NCI-H82 (cell line): Measurements from ENCODE around the gene KLF13.

ENCODE experiments used
- DNase-seq: peaks from one replicate; lab custom pipeline; 2025; lab: John Stamatoyannopoulos, UW

KLF13 gene

GRCh38 chr15:31316135-31316795, 10.4 kb upstream of the KLF13 start:
- peak; percentile 59 for DNase-seq

- DNase-seq, result peak; percentile 66
These were observed 9.6 kb upstream of the KLF13 start for GRCh38 chr15:31317017-31317416.

- peak; percentile 82 for DNase-seq
These were observed 9.0 kb upstream of the KLF13 start for GRCh38 chr15:31317421-31318327.

GRCh38 chr15:31318429-31318828, 8.2 kb upstream of the KLF13 start:
- DNase-seq, result no peak

GRCh38 chr15:31320022-31320421, 6.6 kb upstream of the KLF13 start:
- peak; percentile 59 for DNase-seq

GRCh38 chr15:31321418-31321817, 5.2 kb upstream of the KLF13 start:
- no peak for DNase-seq

- DNase-seq, result no peak
These were observed 4.1 kb upstream of the KLF13 start for GRCh38 chr15:31322504-31322903.

GRCh38 chr15:31323627-31324026, 3.0 kb upstream of the KLF13 start:
- peak; percentile 68 for DNase-seq

- no peak for DNase-seq
These were observed 2.4 kb upstream of the KLF13 start for GRCh38 chr15:31324186-31324585.

- no peak for DNase-seq
These were observed 1.6 kb upstream of the KLF13 start for GRCh38 chr15:31324806-31325594.

GRCh38 chr15:31325595-31326155, 960 bp upstream of the KLF13 start:
- peak; percentile 73 for DNase-seq

GRCh38 chr15:31326875-31327668, 437 bp downstream of the KLF13 start:
- peak; percentile 50 for DNase-seq

GRCh38 chr15:31327669-31328427, 1.2 kb downstream of the KLF13 start:
- peak; percentile 69 for DNase-seq

- peak; percentile 32 for DNase-seq
These were observed 1.9 kb downstream of the KLF13 start for GRCh38 chr15:31328428-31328968.

GRCh38 chr15:31328969-31329639, 2.5 kb downstream of the KLF13 start:
- peak; percentile 54 for DNase-seq

- no peak for DNase-seq
These were observed 3.0 kb downstream of the KLF13 start for GRCh38 chr15:31329640-31330010.

GRCh38 chr15:31330111-31330785, 3.6 kb downstream of the KLF13 start:
- DNase-seq, result no peak

- DNase-seq, result no peak
These were observed 4.2 kb downstream of the KLF13 start for GRCh38 chr15:31330836-31331235.

GRCh38 chr15:31331389-31331788, 4.8 kb downstream of the KLF13 start:
- DNase-seq, result no peak
